H1 (cell line): ENCODE data around the gene DCP1B. TPM values are rescaled to one million over a fixed set of nuclear protein-coding genes. Genes with fewer than 3 reads are reported as not detected.

Source experiments
- CTCF ChIA-PET: fragments of 300-600 bp; sonication (Branson Sonifier 250); formaldehyde crosslinking; loops from one replicate; lab custom pipeline; 2021; ENCODE audit not compliant: partially characterized antibody; lab: Charles Lee
- POLR2A ChIA-PET: fragments of 300-600 bp; sonication (Branson Sonifier 250); formaldehyde crosslinking; loops from one replicate; lab custom pipeline; 2021; ENCODE audit warnings: inconsistent platforms; ENCODE audit not compliant: partially characterized antibody; lab: Charles Lee
- DNase-seq, 2 experiments: peaks; one replicate each; pipeline versions ENCODE4 v3.0.0 to v3.0.0-alpha.2; 2010 to 2022; ENCODE audit warnings: low spot score in 2 of 2, low read depth in 1 of 2, mixed read lengths in 1 of 2
- FAIRE-seq: peaks from 2 replicates; lab custom pipeline; 2011; peaks lifted over from hg19 to GRCh38; lab: Jason Lieb, UNC
- H2AFZ ChIP-seq: 2 replicates; pipeline ENCODE4 v1.8.1; 2012; ENCODE audit warnings: low read length, inconsistent platforms
- H2AK5ac ChIP-seq: 2 replicates; pipeline ENCODE4 v1.6.1; 2013; ENCODE audit warnings: low read depth, low read length
- H2BK120ac ChIP-seq: replicated peaks from 2 replicates; pipeline ENCODE3; 2013; ENCODE audit warnings: low read depth, low read length, inconsistent platforms
- H2BK12ac ChIP-seq: 2 replicates; pipeline ENCODE4 v1.6.1; 2013; ENCODE audit warnings: low read depth, low read length
- H2BK15ac ChIP-seq: 2 replicates; pipeline ENCODE4 v1.6.1; 2013; ENCODE audit warnings: low read length
- H2BK20ac ChIP-seq: 2 replicates; pipeline ENCODE4 v1.6.1; 2013; ENCODE audit warnings: low read length
- H2BK5ac ChIP-seq: 2 replicates; pipeline ENCODE4 v1.6.1; 2013; ENCODE audit warnings: low read depth, low read length
- H3K14ac ChIP-seq: 2 replicates; pipeline ENCODE4 v1.6.1; 2013; ENCODE audit warnings: inconsistent platforms; ENCODE audit not compliant: insufficient read length
- H3K18ac ChIP-seq: 2 replicates; pipeline ENCODE4 v1.6.1; 2013; ENCODE audit warnings: low read length; ENCODE audit errors: extremely low read depth
- H3K23ac ChIP-seq: 2 replicates; pipeline ENCODE4 v1.6.1; 2013; ENCODE audit warnings: inconsistent platforms; ENCODE audit not compliant: insufficient read length
- H3K23me2 ChIP-seq: 2 replicates; pipeline ENCODE4 v1.6.1; 2013; ENCODE audit warnings: low read depth, low read length
- H3K27ac ChIP-seq: 2 replicates; pipeline ENCODE4 v1.6.1; 2011; ENCODE audit warnings: low read depth, low read length, inconsistent platforms
- H3K27me3 ChIP-seq, 4 experiments: replicated peaks in 1 of 4; 1 replicate in 1 of 4; 2 replicates in 3 of 4; pipeline versions ENCODE4 v1.6.1 to v1.8.1; 2011 to 2013; ENCODE audit warnings: low read length in 3 of 4, mild to moderate bottlenecking in 3 of 4, inconsistent platforms in 2 of 4, mixed read lengths in 2 of 4, moderate library complexity in 1 of 4; ENCODE audit not compliant: control insufficient read depth in 3 of 4, insufficient read depth in 3 of 4; ENCODE audit errors: extremely low read depth in 1 of 4
- H3K36me3 ChIP-seq, 4 experiments: 2 replicates each; pipeline versions ENCODE4 v1.6.1 to v1.8.1; 2011 to 2013; ENCODE audit warnings: mild to moderate bottlenecking in 4 of 4, low read length in 3 of 4, moderate library complexity in 2 of 4, control low read depth in 1 of 4, inconsistent platforms in 1 of 4; ENCODE audit not compliant: insufficient read depth in 4 of 4, control insufficient read depth in 2 of 4
- H3K4ac ChIP-seq: replicated peaks from 2 replicates; pipeline ENCODE3; 2013; ENCODE audit warnings: low read length, low read depth, mixed read lengths, inconsistent platforms; ENCODE audit not compliant: insufficient read length
- H3K4me1 ChIP-seq, 4 experiments: replicated peaks in 1 of 4; 1 replicate in 1 of 4; 2 replicates in 3 of 4; pipeline versions ENCODE4 v1.6.1 to v1.8.1; 2011 to 2013; ENCODE audit warnings: low read length in 3 of 4, inconsistent platforms in 2 of 4, mixed read lengths in 1 of 4; ENCODE audit not compliant: insufficient read depth in 4 of 4, control insufficient read depth in 3 of 4
- H3K4me2 ChIP-seq, 2 experiments: 2 replicates each; pipeline versions ENCODE4 v1.6.1 to v1.8.1; 2011 to 2013; ENCODE audit warnings: low read depth in 2 of 2, low read length in 2 of 2, control low read depth in 1 of 2, inconsistent platforms in 1 of 2, mild to moderate bottlenecking in 1 of 2; ENCODE audit not compliant: insufficient read depth in 1 of 2
- H3K4me3 ChIP-seq, 4 experiments: fragments of 200-600, 300-600 bp in 1 of 4; sonication (generic), shearing (Covaris generic), sonication (Bioruptor Twin) in 1 of 4; 2 replicates each; pipeline versions ENCODE4 v1.5.1 to v1.8.1; 2011 to 2016; ENCODE audit warnings: low read length in 4 of 4, low read depth in 3 of 4, control low read depth in 2 of 4, inconsistent platforms in 2 of 4, mild to moderate bottlenecking in 2 of 4, mixed read lengths in 1 of 4, moderate library complexity in 1 of 4; ENCODE audit not compliant: insufficient read depth in 2 of 4; ENCODE audit errors: extremely low read depth in 1 of 4
- H3K56ac ChIP-seq: replicated peaks from 2 replicates; pipeline ENCODE3; 2013; ENCODE audit warnings: low read depth, mild to moderate bottlenecking, mixed read lengths, low read length, inconsistent platforms; ENCODE audit not compliant: insufficient read length
- H3K79me1 ChIP-seq: 2 replicates; pipeline ENCODE4 v1.6.1; 2013; ENCODE audit warnings: low read depth, low read length, control low read depth
- H3K79me2 ChIP-seq, 2 experiments: 2 replicates each; pipeline versions ENCODE4 v1.6.1 to v1.8.1; 2012 to 2013; ENCODE audit warnings: low read length in 2 of 2, mild to moderate bottlenecking in 2 of 2, inconsistent platforms in 1 of 2; ENCODE audit not compliant: insufficient read depth in 2 of 2, control insufficient read depth in 1 of 2
- H3K9ac ChIP-seq, 4 experiments: replicated peaks in 1 of 4; 1 replicate in 1 of 4; 2 replicates in 3 of 4; pipeline versions ENCODE4 v1.6.1 to v1.8.1; 2011 to 2013; ENCODE audit warnings: low read depth in 3 of 4, low read length in 3 of 4, control low read depth in 2 of 4, mild to moderate bottlenecking in 2 of 4, moderate library complexity in 2 of 4, inconsistent platforms in 1 of 4; ENCODE audit errors: extremely low read depth in 1 of 4
- H3K9me3 ChIP-seq, 2 experiments: 2 replicates each; pipeline versions ENCODE4 v1.6.1 to v1.8.1; 2012 to 2013; ENCODE audit warnings: mild to moderate bottlenecking in 2 of 2, moderate library complexity in 2 of 2, control low read depth in 1 of 2, inconsistent platforms in 1 of 2, low read depth in 1 of 2, low read length in 1 of 2, mixed read lengths in 1 of 2; ENCODE audit not compliant: insufficient read depth in 2 of 2
- H4K20me1 ChIP-seq, 2 experiments: replicated peaks in 1 of 2; 2 replicates each; pipeline versions ENCODE3 to v1.8.1; 2011 to 2013; ENCODE audit warnings: inconsistent platforms in 2 of 2, low read length in 2 of 2, mild to moderate bottlenecking in 1 of 2; ENCODE audit not compliant: insufficient read depth in 2 of 2, control insufficient read depth in 1 of 2
- H4K5ac ChIP-seq: 2 replicates; pipeline ENCODE4 v1.6.1; 2013; ENCODE audit warnings: low read length, low read depth, mixed read lengths, inconsistent platforms; ENCODE audit not compliant: insufficient read length
- H4K8ac ChIP-seq: 2 replicates; pipeline ENCODE4 v1.8.0; 2013; ENCODE audit warnings: mild to moderate bottlenecking, moderate library complexity, low read length, inconsistent platforms; ENCODE audit not compliant: insufficient read depth; ENCODE audit errors: extremely low read depth
- H4K91ac ChIP-seq: replicated peaks from 2 replicates; pipeline ENCODE3; 2013; ENCODE audit warnings: low read length, mixed read lengths, inconsistent platforms; ENCODE audit not compliant: insufficient read length
- ATF3 ChIP-seq: IDR thresholded peaks from 2 replicates; pipeline ENCODE4 v1.6.1; 2011; ENCODE audit warnings: low read depth, mild to moderate bottlenecking, low read length; ENCODE audit not compliant: insufficient read depth
- CEBPB ChIP-seq: IDR thresholded peaks from 2 replicates; pipeline ENCODE4 v1.6.1; 2012; ENCODE audit warnings: low read depth, low read length
- CTCF ChIP-seq, 3 experiments: IDR thresholded peaks; 1 replicate in 2 of 3; 2 replicates in 1 of 3; pipeline versions ENCODE4 v1.5.1 to v1.6.1; 2011; ENCODE audit warnings: low read length in 3 of 3, mild to moderate bottlenecking in 3 of 3, inconsistent platforms in 2 of 3, low read depth in 1 of 3, moderate library complexity in 1 of 3; ENCODE audit not compliant: insufficient read depth in 1 of 3; ENCODE audit errors: control extremely low read depth in 1 of 3
- JUN ChIP-seq: IDR thresholded peaks from 2 replicates; pipeline ENCODE4 v1.6.1; 2011; ENCODE audit warnings: low read depth, mild to moderate bottlenecking, improper control_type of control experiment, low read length
- KDM5A ChIP-seq: fragments of 200-600 bp; IDR thresholded peaks from 2 replicates; pipeline ENCODE4 v1.7.1; 2012; ENCODE audit warnings: mild to moderate bottlenecking, low read length, inconsistent platforms, mixed read lengths
- MAFK ChIP-seq: IDR thresholded peaks from 2 replicates; pipeline ENCODE4 v1.6.1; 2012; ENCODE audit warnings: low read depth, mild to moderate bottlenecking, improper control_type of control experiment, low read length
- MAX ChIP-seq: IDR thresholded peaks from 2 replicates; pipeline ENCODE4 v1.6.1; 2012; ENCODE audit warnings: inconsistent platforms
- NRF1 ChIP-seq: IDR thresholded peaks from 2 replicates; pipeline ENCODE4 v1.6.1; 2011; ENCODE audit warnings: mild to moderate bottlenecking, low read depth, low read length, improper control_type of control experiment
- SRF ChIP-seq: IDR thresholded peaks from 2 replicates; pipeline ENCODE4 v1.6.1; 2011; ENCODE audit warnings: mild to moderate bottlenecking, low read depth, low read length, moderate library complexity
- USF2 ChIP-seq: IDR thresholded peaks from 2 replicates; pipeline ENCODE4 v1.6.1; 2011; ENCODE audit warnings: low read length, improper control_type of control experiment
- WGBS, 2 experiments: shearing (Covaris generic) in 1 of 2; methylation state at CpG; one replicate each; pipeline versions ENCODE4 v1.1.6 to v1.1.7; 2013 to 2015; ENCODE audit warnings: low lambda C conversion rate in 2 of 2, mixed read lengths in 2 of 2, inconsistent platforms in 1 of 2, low coverage in 1 of 2, missing lambda C conversion rate in 1 of 2; ENCODE audit not compliant: insufficient replicate concordance in 2 of 2, insufficient coverage in 1 of 2, insufficient read length in 1 of 2; ENCODE audit errors: extremely low coverage in 1 of 2, missing lambda C conversion rate in 1 of 2; 5-methylcytosine and 5-hydroxymethylcytosine counted together
- polyA plus RNA-seq, 7 experiments: library from polyadenylated mRNA; depleted of rRNA in 3 of 7; stranded (reverse) in 5 of 7; unstranded in 2 of 7; fragments of >200 nt in 5 of 7; fragments of 200-250 nt in 2 of 7; gene quantifications; 1 replicate in 5 of 7; 2 replicates in 1 of 7; 4 replicates in 1 of 7; pipeline versions ENCODE4 v1.2.1 to v1.2.3, GENCODE V29; 2011 to 2013; ENCODE audit warnings: missing spikeins in 2 of 7, mixed read lengths in 2 of 7
- total RNA-seq: library from RNA; stranded (reverse); fragmentation: NEBNext Ultra II Directional; extraction: Animal tissue kit (Norgen Biotek cat#: 25700); gene quantifications from 2 replicates; pipeline ENCODE4 v1.2.1, GENCODE V29; 2021

The DCP1B gene
- total and polyA plus RNA-seq, 2 of the 8 experiments (the other 6 are each of a cell fraction or from before 2014, with no cell fraction given): 14.8 to 29.0 TPM

- Histone ChIP-seq H3K18ac (no peak overlapping the region), H3K9ac (no peak overlapping the region), H2BK20ac (no peak overlapping the region), H2BK15ac (no peak overlapping the region), H3K4ac (no peak overlapping the region), H3K79me1 (no peaks in the 10 kb centered on the region), H3K4me3 (no peak overlapping the region), H2BK120ac (no peak overlapping the region), H4K91ac (no peak overlapping the region), H3K9me3 (no peaks in the 10 kb centered on the region), H3K23me2 (no peaks in the 10 kb centered on the region), H3K36me3 (no peaks in the 10 kb centered on the region), H3K56ac (no peak overlapping the region), H2AK5ac (no peak overlapping the region), H2AFZ (no peak overlapping the region), H2BK12ac (no peak overlapping the region), H4K5ac (no peak overlapping the region), H3K4me1 (no peaks in the 10 kb centered on the region), H3K14ac (no peak overlapping the region), H4K8ac (no peak overlapping the region), H3K4me2 (no peak overlapping the region; a peak in 1 of 4 replicates), H4K20me1 (no peaks in the 10 kb centered on the region), H2BK5ac (no peak overlapping the region), H3K79me2 (no peaks in the 10 kb centered on the region), H3K23ac (no peak overlapping the region), H3K27ac (no peak overlapping the region), H3K27me3 (no peaks in the 10 kb centered on the region)
- CTCF ChIA-PET: interaction anchor here (0.7 to 1.2 kb wide), 4 partner anchors 25 to 659 kb away, joined by 3 to 4 read pairs (median 3); no protein-coding TSS in a partner anchor
- WGBS, 2 experiments: 84% methylated on average over 9 of the region's 9 CpGs; no CpG with 5 or more reads in 1 of the 2 experiments
- DNase-seq (no peak), FAIRE-seq (no peak)
- POLR2A ChIA-PET: no interaction called here
- TF ChIP-seq CTCF (IDR thresholded peaks at IDR 0.05; ENCODE audit: control extremely low read depth in 1 of 3, insufficient read depth in 1 of 3, low read depth in 1 of 3, low read length in 3 of 3): no peak
- TF ChIP-seq USF2: no peak
- no peak for TF ChIP-seq ATF3
- no peak for TF ChIP-seq KDM5A
- TF ChIP-seq NRF1: no peak
- no peak for TF ChIP-seq JUN
- no peak for TF ChIP-seq CEBPB
- no peak for TF ChIP-seq SRF
- no peak for TF ChIP-seq MAX
- no peak for TF ChIP-seq MAFK
Measured at GRCh38 chr12:1972856-1973317, 31.4 kb downstream of the DCP1B start.
